Keratinocyte (primary cell): ENCODE measurements around the gene FAM241A. TPM values are rescaled to one million over a fixed set of nuclear protein-coding genes. Genes with fewer than 3 reads are reported as not detected.
"Not testable (repeated sequence)": the region's sequence is repeated elsewhere in the genome, so short reads cannot be mapped to it uniquely, and the experiment has no call there.

Experiments
- DNase-seq: peaks from one replicate; pipeline ENCODE4 v3.0.0-alpha.2; 2011; ENCODE audit warnings: low read depth, missing footprints, low spot score
- FAIRE-seq: peaks from 2 replicates; lab custom pipeline; 2011; peaks lifted over from hg19 to GRCh38; lab: Jason Lieb, UNC
- H2AFZ ChIP-seq: 2 replicates; pipeline ENCODE4 v1.6.0; 2012; ENCODE audit warnings: low read length, control low read depth, inconsistent platforms; ENCODE audit not compliant: control insufficient read depth
- H3K27ac ChIP-seq: 2 replicates; pipeline ENCODE4 v1.5.1; 2011; ENCODE audit warnings: low read length; ENCODE audit not compliant: control insufficient read depth, insufficient read depth
- H3K27me3 ChIP-seq: 3 replicates; pipeline ENCODE4 v1.6.0; 2011; ENCODE audit warnings: low read length; ENCODE audit not compliant: control insufficient read depth, insufficient read depth; ENCODE audit errors: extremely low read depth
- H3K36me3 ChIP-seq, 2 experiments: 2 replicates in 1 of 2; 3 replicates in 1 of 2; pipeline ENCODE4 v1.5.1; 2011; ENCODE audit warnings: low read length in 2 of 2, mild to moderate bottlenecking in 1 of 2; ENCODE audit not compliant: control insufficient read depth in 2 of 2, insufficient read depth in 2 of 2; ENCODE audit errors: extremely low read depth in 1 of 2
- H3K4me1 ChIP-seq: 3 replicates; pipeline ENCODE4 v1.5.1; 2011; ENCODE audit warnings: low read length; ENCODE audit not compliant: control insufficient read depth, insufficient read depth; ENCODE audit errors: extremely low read depth
- H3K4me2 ChIP-seq: 3 replicates; pipeline ENCODE4 v1.6.0; 2011; ENCODE audit warnings: low read depth, low read length; ENCODE audit not compliant: control insufficient read depth, insufficient read depth; ENCODE audit errors: extremely low read depth
- H3K4me3 ChIP-seq, 3 experiments: fragments of 200-600 bp in 1 of 3; sonication (generic) in 1 of 3; 2 replicates in 2 of 3; 3 replicates in 1 of 3; pipeline ENCODE4 v1.5.1; 2011 to 2016; ENCODE audit warnings: low read length in 3 of 3, mild to moderate bottlenecking in 3 of 3, control low read depth in 2 of 3, inconsistent platforms in 1 of 3, low read depth in 1 of 3, mixed read lengths in 1 of 3, mixed run types in 1 of 3, moderate library complexity in 1 of 3; ENCODE audit not compliant: control insufficient read depth in 2 of 3, insufficient read depth in 2 of 3; ENCODE audit errors: extremely low read depth in 1 of 3
- H3K79me2 ChIP-seq: 2 replicates; pipeline ENCODE4 v1.6.0; 2012; ENCODE audit warnings: low read length; ENCODE audit not compliant: control insufficient read depth, insufficient read depth
- H3K9ac ChIP-seq: 3 replicates; pipeline ENCODE4 v1.6.0; 2011; ENCODE audit warnings: low read length; ENCODE audit not compliant: control insufficient read depth, insufficient read depth; ENCODE audit errors: extremely low read depth
- H3K9me1 ChIP-seq: 3 replicates; pipeline ENCODE4 v1.6.0; 2011; ENCODE audit warnings: low read length; ENCODE audit not compliant: control insufficient read depth, insufficient read depth; ENCODE audit errors: extremely low read depth
- H3K9me3 ChIP-seq: 2 replicates; pipeline ENCODE4 v1.5.1; 2012; ENCODE audit warnings: low read depth, low read length; ENCODE audit not compliant: control insufficient read depth
- H4K20me1 ChIP-seq: 3 replicates; pipeline ENCODE4 v1.6.0; 2011; ENCODE audit warnings: low read length; ENCODE audit not compliant: control insufficient read depth, insufficient read depth; ENCODE audit errors: extremely low read depth
- CTCF ChIP-seq, 3 experiments: IDR thresholded peaks in 1 of 3; conservative IDR thresholded peaks in 1 of 3; optimal IDR thresholded peaks in 1 of 3; 2 replicates in 2 of 3; 3 replicates in 1 of 3; pipeline versions ENCODE3 to v1.5.1; 2011; ENCODE audit warnings: low read length in 3 of 3, mild to moderate bottlenecking in 3 of 3, moderate library complexity in 2 of 3, control low read depth in 1 of 3, inconsistent platforms in 1 of 3; ENCODE audit not compliant: insufficient read depth in 2 of 3; ENCODE audit errors: extremely low read depth in 1 of 3
- EZH2 ChIP-seq: IDR thresholded peaks from one replicate; pipeline ENCODE4 v1.6.1; 2012; ENCODE audit warnings: inconsistent platforms, mild to moderate bottlenecking, low read length, moderate library complexity
- dilution Hi-C: fragments of 300-500 bp; cut with MboI; formaldehyde crosslinking; loops from one replicate; pipeline ENCODE4 v1.7.0; 2020; ENCODE audit warnings: low sequenced_read_pairs; ENCODE audit not compliant: extremely low pct_ligation_motif_present
- polyA plus RNA-seq, 5 experiments: library from polyadenylated mRNA; depleted of rRNA in 3 of 5; stranded (reverse) in 3 of 5; stranded (forward) in 1 of 5; unstranded in 1 of 5; fragments of >200 nt; gene quantifications; 1 replicate in 1 of 5; 2 replicates in 3 of 5; 3 replicates in 1 of 5; pipeline versions ENCODE4 v1.2.1 to v1.2.3, GENCODE V29; 2011 to 2012; ENCODE audit warnings: missing spikeins in 2 of 5, low read depth in 1 of 5, low replicate concordance in 1 of 5

FAM241A gene
- polyA plus RNA-seq, 1 donor (not counting 4 experiments of a cell fraction or from before 2014, with no cell fraction given): 2.9 TPM

- Histone ChIP-seq H3K4me2 (no peak overlapping the region), H3K27me3 (no peaks in the 10 kb centered on the region), H3K9me1 (no peaks in the 10 kb centered on the region), H3K9ac (no peak overlapping the region), H3K9me3 (no peaks in the 10 kb centered on the region), H3K4me3 (no peak overlapping the region), H4K20me1 (no peaks in the 10 kb centered on the region), H3K4me1 (peaks cover 16% of the 10 kb centered on the region), H3K27ac (no peak overlapping the region), H3K79me2 (no peaks in the 10 kb centered on the region), H2AFZ (no peak overlapping the region), H3K36me3 (no peaks in the 10 kb centered on the region)
- dilution Hi-C loops: no loop called here
- TF ChIP-seq EZH2: no peak
- no peak for TF ChIP-seq CTCF (optimal IDR thresholded peaks at IDR 0.05 in 1 of 3, IDR thresholded peaks at IDR 0.05 in 1 of 3, conservative IDR thresholded peaks at IDR 0.05 in 1 of 3; ENCODE audit: extremely low read depth in 1 of 3, insufficient read depth in 2 of 3, low read length in 3 of 3)
- FAIRE-seq: no peak
- no peak for DNase-seq
Measured at GRCh38 chr4:112175840-112176239, 30.6 kb downstream of the FAM241A start.

GRCh38 chr4:112176596-112176995 is 31.3 kb downstream of the FAM241A start:
- no peak overlapping the region for H3K4me3 ChIP-seq
- H3K36me3 ChIP-seq: no peaks in the 10 kb centered on the region
- H3K9ac ChIP-seq: no peak overlapping the region
- FAIRE-seq: no peak
- no peak for DNase-seq
- no peaks in the 10 kb centered on the region for H4K20me1 ChIP-seq
- peaks cover 12% of the 10 kb centered on the region for H3K4me1 ChIP-seq
- dilution Hi-C loops: no loop called here
- H3K4me2 ChIP-seq: no peak overlapping the region
- H3K27me3 ChIP-seq: no peaks in the 10 kb centered on the region
- no peaks in the 10 kb centered on the region for H3K9me1 ChIP-seq
- no peaks in the 10 kb centered on the region for H3K9me3 ChIP-seq
- H3K79me2 ChIP-seq: no peaks in the 10 kb centered on the region
- no peak overlapping the region for H2AFZ ChIP-seq
- no peak for TF ChIP-seq EZH2
- TF ChIP-seq CTCF (optimal IDR thresholded peaks at IDR 0.05 in 1 of 3, IDR thresholded peaks at IDR 0.05 in 1 of 3, conservative IDR thresholded peaks at IDR 0.05 in 1 of 3; ENCODE audit: extremely low read depth in 1 of 3, insufficient read depth in 2 of 3, low read length in 3 of 3): no peak
- no peak overlapping the region for H3K27ac ChIP-seq

- dilution Hi-C loops, H3K9ac ChIP-seq, FAIRE-seq, H2AFZ ChIP-seq, H3K4me3 ChIP-seq, H4K20me1 ChIP-seq, H3K27me3 ChIP-seq, H3K9me1 ChIP-seq, H3K36me3 ChIP-seq, DNase-seq, H3K9me3 ChIP-seq, H3K79me2 ChIP-seq, H3K4me2 ChIP-seq, H3K27ac ChIP-seq: not testable (repeated sequence)
- H3K4me1 ChIP-seq: peaks cover 13% of the 10 kb centered on the region
Measured at GRCh38 chr4:112178741-112179140, 33.5 kb downstream of the FAM241A start.
